Hematopoietic multipotent progenitor cell treated with erythropoietin and hydrocortisone succinate and interleukin-3 and kit ligand, for 8 days (in vitro differentiated cells): ENCODE data around the gene GNRHR.

Experiments
- DNase-seq: peaks from one replicate; pipeline ENCODE4 v3.0.0-alpha.2; 2015

The GNRHR gene

DNA sequence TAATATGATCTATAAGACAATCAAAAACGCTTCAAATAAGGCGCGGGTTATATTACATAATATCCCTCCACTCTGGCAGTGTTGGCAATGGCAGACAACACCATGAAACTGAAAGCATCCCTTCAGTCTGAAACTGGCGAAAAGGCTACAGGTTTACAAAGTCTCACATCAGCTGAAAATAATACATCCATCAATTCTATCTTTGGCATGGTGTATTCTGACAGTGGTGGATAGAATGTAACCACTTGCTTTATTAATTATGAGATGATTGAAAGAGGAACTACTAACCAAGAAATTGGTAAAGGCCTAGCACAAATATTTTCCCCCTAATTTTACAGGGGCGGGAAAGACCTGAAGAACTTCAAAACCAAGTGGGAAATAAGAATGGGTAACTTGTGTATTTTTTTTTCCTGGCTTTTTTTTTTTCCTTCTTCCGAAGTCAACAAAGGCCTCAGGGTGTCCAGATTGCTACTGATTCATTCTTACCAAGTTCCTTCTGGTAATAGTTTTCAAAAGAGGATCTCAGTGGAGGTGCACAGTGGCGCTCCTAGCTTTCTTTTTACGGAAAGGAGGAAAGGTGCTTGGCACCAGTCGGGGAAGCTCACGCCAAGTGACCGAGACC is 54.0 kb downstream of the GNRHR start:
- DNase-seq = peak; percentile 21

DNA sequence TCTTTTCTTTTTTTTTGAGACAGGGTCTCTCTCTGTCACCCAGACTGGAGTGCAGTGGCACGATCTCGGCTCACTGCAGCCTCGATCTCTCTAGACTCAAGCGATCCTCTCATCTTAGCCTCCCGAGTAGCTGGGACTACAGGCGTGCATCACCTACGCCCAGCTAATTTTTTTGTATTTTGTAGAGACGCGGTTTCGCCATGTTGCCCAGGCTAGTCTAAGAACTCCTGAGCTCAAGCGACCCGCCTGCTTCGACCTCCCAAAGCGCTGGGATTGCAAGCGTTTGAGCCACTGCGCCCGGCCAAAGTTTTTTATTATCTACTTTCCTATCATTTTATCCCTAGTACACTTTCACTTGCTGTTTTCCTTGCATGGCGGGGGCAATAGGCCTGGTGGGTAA is 54.6 kb downstream of the GNRHR start:
- no peak for DNase-seq

DNA sequence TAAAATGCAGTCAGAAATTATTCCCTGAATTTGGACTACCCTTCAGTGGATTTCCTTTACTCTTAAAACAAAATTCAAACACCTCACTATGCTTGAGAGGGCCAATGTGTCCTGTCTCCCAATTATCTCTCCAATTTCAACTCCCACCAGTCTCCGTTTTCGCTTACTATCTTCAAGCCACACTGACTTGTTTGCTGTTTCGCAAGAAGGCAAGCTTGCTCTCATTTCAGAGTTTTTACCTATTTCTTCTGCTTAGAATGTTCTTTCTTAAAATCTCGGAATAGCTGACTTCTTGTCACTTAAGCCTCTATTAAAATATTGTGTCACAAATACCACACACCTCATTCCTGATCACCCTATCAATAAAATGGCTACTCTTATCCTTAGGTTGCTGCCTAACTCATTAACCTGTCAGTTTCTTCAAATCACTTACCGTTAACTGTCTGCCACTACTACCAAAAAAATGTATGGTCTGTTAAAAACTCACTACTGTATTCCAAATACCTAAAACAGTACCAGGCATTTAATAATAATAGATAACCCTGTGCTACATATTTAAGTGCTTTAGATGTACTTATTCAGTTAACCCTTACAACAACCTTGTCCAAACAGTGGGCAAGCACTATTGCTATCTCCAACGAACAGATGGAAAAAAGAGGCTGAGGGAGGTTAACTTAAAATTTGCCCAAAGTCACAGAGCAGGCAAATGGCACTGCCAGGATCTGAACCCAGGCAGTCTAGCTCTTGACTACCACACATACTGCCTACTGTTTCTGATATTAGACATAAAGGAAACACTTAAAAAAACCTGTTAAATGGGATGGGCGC is 56.1 kb downstream of the GNRHR start:
- peak; percentile 62 for DNase-seq

DNA sequence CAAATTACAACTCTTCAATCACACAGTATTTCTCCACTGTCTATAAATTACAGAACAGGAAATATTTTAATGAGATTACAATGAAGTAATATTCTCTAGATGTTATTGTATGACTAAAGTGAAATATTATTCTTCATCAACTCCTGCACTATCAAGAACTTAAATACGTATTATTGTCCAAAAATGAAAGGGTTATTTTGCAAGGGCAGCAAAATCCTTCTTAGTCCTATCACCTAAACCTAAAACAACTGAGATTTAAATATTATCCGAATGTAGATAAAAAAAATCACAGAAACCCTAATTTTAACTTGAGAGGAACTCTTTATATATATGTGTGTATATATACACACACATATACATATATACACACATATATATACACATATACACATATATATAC is 58.1 kb downstream of the GNRHR start:
- no peak for DNase-seq

DNA sequence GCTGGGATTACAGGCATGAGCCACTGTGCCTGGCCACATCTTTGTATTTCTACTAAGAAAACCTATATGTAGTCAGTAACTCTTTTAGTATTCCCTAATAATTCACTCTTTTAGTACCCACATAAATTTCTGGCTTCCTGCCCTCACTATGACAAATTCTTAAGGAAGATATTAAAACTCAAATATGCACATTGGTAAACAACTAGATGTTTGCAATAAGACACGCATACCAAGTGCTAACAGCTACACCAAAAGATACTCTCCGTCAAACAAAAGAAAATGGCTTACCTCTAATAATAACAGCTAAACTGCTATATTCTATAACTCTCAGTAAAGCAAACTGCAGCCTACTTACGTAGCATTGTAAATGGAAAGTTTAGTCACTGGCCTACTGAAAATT is 59.5 kb downstream of the GNRHR start:
- no peak for DNase-seq

DNA sequence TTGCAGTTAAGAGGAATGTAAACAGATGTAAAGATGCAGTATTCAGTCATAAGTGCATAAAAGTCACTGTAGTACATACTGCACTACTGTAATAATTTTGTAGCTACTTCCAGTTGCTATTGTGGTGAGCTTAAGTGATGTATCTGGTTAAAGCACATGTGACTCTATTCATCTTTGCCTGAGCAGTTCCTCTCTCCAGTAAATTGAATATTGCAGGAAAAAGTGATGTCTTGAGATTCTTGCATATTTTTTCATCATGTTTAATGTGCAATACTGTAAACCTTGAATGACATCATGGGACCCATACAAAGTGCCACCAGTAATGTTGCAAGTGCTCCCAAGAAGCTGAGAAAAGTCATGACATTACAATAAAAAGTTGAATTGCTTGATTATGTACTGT is 62.9 kb downstream of the GNRHR start:
- no peak for DNase-seq
